ENCODE measurements around the gene CTNND1.

DNA sequence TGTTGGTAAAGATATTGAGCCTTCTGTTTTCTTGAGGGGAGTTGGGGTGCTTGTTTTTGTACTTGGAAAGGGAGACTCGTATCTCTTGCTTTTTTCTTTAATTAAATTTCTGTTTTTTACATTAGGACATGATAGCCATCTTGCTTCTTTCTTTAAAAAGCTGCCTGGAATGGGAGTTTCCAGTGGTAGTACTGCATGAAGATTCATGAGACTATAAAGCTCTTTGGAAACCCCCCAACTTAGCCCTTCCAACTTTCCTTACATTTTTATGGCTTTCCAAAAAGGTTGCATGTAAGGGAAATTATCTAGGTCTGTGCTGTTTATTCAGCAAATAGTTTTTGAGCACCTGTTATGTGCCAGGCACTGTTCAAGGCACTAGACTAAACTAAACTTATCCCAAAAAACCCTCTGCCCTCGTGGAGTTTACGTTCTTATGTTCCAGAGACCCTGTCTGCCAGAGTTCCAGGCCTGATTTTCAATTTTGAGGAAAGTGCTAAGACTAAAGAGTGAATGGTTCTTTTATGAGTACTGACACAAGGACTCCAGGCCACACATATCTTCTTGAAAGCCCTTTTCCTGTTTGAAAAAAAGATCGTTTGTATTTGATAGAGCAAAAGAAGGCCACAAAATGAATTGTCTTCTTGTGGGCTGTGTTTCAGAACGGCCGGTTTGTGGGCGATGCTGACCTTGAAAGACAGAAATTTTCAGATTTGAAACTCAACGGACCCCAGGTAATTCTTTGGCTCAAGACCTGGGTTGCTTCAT, 31.9 kb downstream of the CTNND1 start:
- TF ChIP-seq CTCF (IDR thresholded peaks at IDR 0.05) (no peak), ZFX (IDR thresholded peaks at IDR 0.05; ENCODE audit: borderline replicate concordance) (no peak)
